Peyer's patch (tissue), 4 donors: Measurements from ENCODE around the gene GTF3C5. TPM values are rescaled to one million over a fixed set of nuclear protein-coding genes. Genes with fewer than 3 reads are reported as not detected.

Experiments
- DNase-seq, 3 donors: peaks; one replicate each; pipeline ENCODE4 v3.0.0-alpha.2; 2017 to 2019
- H3K27ac ChIP-seq, 4 donors: fragments of 200-600 bp; sonication (generic); one replicate each; pipeline ENCODE4 v1.5.1; 2016 to 2019
- H3K27me3 ChIP-seq, 2 donors: fragments of 200-600 bp; sonication (generic); one replicate each; pipeline ENCODE4 v1.5.1; 2019
- H3K36me3 ChIP-seq, 3 donors: fragments of 200-600 bp; sonication (generic); one replicate each; pipeline ENCODE4 v1.5.1; 2016 to 2019
- H3K4me1 ChIP-seq, 4 donors: fragments of 200-600 bp; sonication (generic); one replicate each; pipeline ENCODE4 v1.5.1; 2016 to 2019
- H3K4me3 ChIP-seq, 4 donors: fragments of 200-600 bp; sonication (generic); 1 replicate in 3 of 4; 2 replicates in 1 of 4; pipeline ENCODE4 v1.5.1; 2016 to 2019; ENCODE audit warnings: mild to moderate bottlenecking in 1 of 4
- H3K9me3 ChIP-seq, 4 donors: fragments of 200-600 bp; sonication (generic); one replicate each; pipeline ENCODE4 v1.5.1; 2016 to 2019; ENCODE audit warnings: mild to moderate bottlenecking in 1 of 4
- CTCF ChIP-seq, 6 experiments: fragments of 450-650 bp in 4 of 6; fragments of 200-600 bp in 2 of 6; sonication (generic) in 1 of 6; IDR thresholded peaks; one replicate each; pipeline ENCODE4 v1.5.1; 2017 to 2019; ENCODE audit warnings: antibody characterized with exemption in 6 of 6, mild to moderate bottlenecking in 3 of 6, moderate library complexity in 1 of 6
- POLR2A ChIP-seq, 2 donors: fragments of 450-650 bp; IDR thresholded peaks; one replicate each; pipeline ENCODE4 v1.5.1; 2017; ENCODE audit warnings: antibody characterized with exemption in 2 of 2, mild to moderate bottlenecking in 2 of 2, moderate library complexity in 2 of 2
- total RNA-seq, 4 donors: library from RNA; depleted of rRNA; stranded (reverse); fragments of >200 nt; gene quantifications; one replicate each; pipeline ENCODE4 v1.1.0, GENCODE V29; 2016

Gene GTF3C5, protein sequence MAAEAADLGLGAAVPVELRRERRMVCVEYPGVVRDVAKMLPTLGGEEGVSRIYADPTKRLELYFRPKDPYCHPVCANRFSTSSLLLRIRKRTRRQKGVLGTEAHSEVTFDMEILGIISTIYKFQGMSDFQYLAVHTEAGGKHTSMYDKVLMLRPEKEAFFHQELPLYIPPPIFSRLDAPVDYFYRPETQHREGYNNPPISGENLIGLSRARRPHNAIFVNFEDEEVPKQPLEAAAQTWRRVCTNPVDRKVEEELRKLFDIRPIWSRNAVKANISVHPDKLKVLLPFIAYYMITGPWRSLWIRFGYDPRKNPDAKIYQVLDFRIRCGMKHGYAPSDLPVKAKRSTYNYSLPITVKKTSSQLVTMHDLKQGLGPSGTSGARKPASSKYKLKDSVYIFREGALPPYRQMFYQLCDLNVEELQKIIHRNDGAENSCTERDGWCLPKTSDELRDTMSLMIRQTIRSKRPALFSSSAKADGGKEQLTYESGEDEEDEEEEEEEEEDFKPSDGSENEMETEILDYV
- total RNA-seq, result 100 to 1,000 TPM in 1 of 4 donors, 10 to 100 TPM in 3; 63.7 to 103 (median 73.5) TPM

DNA sequence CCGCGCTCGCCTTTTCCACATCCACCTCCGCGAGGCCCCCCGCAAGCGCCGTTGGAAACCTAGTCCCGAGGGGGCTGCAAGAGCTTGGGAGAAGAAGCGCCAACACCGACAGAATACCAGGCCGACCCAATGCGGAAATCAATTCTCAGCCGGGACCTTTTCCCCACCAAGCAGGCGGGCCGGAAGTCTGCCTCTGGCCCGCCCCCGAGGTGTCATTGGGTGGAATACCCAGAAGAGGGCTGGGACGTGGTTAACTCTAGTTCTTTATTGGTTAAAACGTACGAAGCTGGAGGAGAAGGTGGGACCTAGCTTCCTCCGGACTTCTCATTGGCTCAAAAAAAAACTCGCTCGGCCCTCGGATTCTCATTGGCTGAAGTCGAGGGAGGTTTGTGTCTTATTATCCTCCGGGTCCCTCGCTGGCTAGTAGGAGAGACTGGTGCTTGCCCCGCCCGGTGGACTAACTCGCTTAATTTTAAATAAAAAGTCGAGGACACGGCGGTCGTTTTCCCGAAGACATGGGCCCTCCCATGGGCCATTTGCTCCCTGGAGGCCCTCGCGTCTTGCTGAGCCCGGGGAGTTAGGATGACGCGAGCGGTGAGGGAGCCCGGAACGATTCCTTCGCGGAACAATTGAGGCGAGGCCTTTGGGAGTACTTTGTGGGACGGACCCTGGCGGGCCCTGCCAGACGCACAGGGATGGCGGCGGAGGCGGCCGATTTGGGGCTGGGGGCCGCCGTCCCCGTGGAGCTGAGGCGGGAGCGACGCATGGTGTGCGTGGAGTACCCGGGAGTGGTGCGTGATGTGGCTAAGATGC lies at the start of gene GTF3C5:
Gene GTF3C5 (plus strand): TSS at position 681 of the 813 bp plus-strand sequence. CDS start 15 bp downstream, at position 696.
- peak; percentile 93 to 97 (median 94) for DNase-seq
- Histone ChIP-seq H3K27me3 (no peaks in the 10 kb centered on the region), H3K36me3 (no peaks in the 10 kb centered on the region), H3K27ac (peak within 1 kb of the TSS; percentile 87 to 94 (median 92)), H3K4me3 (peak within 1 kb of the TSS; percentile 66 to 99 (median 87)), H3K9me3 (no peaks in the 10 kb centered on the region), H3K4me1 (peaks cover 4 to 26% (median 16%) of the 10 kb centered on the region in 4 donors)
- peak in 4 of 6 experiments; percentile 0 to 34 (median 26) for TF ChIP-seq CTCF (IDR thresholded peaks at IDR 0.05)
- TF ChIP-seq POLR2A (IDR thresholded peaks at IDR 0.05), result peak; percentile 62 to 69

DNA sequence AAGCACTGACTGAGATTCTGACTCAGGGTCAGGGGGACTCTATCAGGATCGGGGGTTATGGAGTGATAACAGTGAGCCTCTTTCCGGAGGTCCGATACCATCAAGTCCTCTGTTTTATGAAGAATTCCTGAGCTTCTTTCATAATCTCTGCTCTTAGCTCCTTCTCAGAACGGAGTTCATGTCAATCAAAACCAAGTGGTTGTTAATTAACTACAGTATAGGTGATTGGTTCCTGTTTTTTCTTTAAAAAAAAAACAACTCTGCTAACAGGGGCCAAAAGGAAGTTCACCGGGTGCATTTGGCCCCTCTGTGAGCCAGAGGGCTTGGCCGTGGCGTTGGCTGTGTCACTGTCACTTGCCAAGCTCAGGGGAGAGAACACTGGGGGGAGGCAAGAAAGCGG lies 48.3 kb upstream of the GTF3C5 start:
- no peak overlapping the region for H3K27ac ChIP-seq

DNA sequence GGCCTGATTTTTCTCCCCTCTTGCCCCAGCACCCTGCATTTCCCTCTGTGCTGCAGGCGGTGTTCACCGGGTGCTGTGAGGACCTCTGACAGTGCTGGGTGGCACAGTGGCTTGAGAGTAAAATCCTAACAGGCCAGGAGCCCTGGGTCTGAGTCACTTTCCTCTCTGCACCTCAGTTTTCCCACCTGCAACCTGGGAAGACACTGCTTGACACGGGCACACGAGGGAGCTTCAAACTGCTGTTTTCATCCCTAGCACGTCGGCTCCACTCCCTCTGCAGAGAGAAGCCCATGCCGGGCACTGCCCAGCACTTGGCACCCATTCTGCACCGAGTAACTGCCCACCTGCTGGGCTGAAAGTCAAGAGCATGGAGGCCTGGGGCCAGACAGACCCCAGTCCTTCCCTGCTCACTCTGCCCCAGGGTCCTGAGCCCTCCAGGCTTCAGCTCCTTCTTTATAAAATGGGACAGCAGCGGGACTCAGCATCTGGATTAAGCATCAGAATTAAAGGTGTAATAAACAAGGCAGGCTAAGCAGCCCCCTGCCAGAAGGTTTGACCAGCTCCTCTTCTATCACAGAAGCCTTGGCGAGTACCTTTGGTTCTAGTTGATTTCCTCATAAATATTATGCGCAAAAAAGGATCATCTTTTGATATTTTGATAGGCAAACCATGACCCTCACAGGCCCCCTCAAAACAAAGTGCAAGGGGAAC lies 47.2 kb upstream of the GTF3C5 start:
- DNase-seq, result no peak
- no peak overlapping the region for H3K4me3 ChIP-seq
- TF ChIP-seq CTCF (IDR thresholded peaks at IDR 0.05) (no peak), POLR2A (IDR thresholded peaks at IDR 0.05) (no peak)
- no peak overlapping the region for H3K27ac ChIP-seq
- H3K36me3 ChIP-seq, result no peaks in the 10 kb centered on the region
- peaks cover 0 to 6% (median 0%) of the 10 kb centered on the region in 4 donors for H3K4me1 ChIP-seq
- H3K9me3 ChIP-seq, result no peaks in the 10 kb centered on the region
- H3K27me3 ChIP-seq, result peaks cover 0 to 3% of the 10 kb centered on the region in 2 donors

More for the DNA sequence above, 48.3 kb upstream of the GTF3C5 start:
- H3K4me3 ChIP-seq, result no peak overlapping the region
- TF ChIP-seq POLR2A (IDR thresholded peaks at IDR 0.05) (no peak), CTCF (IDR thresholded peaks at IDR 0.05) (no peak)
- no peak for DNase-seq
- peaks cover 0 to 6% (median 0%) of the 10 kb centered on the region in 4 donors for H3K4me1 ChIP-seq
- H3K36me3 ChIP-seq, result no peaks in the 10 kb centered on the region
- peaks cover 0 to 4% of the 10 kb centered on the region in 2 donors for H3K27me3 ChIP-seq
- no peaks in the 10 kb centered on the region for H3K9me3 ChIP-seq

DNA sequence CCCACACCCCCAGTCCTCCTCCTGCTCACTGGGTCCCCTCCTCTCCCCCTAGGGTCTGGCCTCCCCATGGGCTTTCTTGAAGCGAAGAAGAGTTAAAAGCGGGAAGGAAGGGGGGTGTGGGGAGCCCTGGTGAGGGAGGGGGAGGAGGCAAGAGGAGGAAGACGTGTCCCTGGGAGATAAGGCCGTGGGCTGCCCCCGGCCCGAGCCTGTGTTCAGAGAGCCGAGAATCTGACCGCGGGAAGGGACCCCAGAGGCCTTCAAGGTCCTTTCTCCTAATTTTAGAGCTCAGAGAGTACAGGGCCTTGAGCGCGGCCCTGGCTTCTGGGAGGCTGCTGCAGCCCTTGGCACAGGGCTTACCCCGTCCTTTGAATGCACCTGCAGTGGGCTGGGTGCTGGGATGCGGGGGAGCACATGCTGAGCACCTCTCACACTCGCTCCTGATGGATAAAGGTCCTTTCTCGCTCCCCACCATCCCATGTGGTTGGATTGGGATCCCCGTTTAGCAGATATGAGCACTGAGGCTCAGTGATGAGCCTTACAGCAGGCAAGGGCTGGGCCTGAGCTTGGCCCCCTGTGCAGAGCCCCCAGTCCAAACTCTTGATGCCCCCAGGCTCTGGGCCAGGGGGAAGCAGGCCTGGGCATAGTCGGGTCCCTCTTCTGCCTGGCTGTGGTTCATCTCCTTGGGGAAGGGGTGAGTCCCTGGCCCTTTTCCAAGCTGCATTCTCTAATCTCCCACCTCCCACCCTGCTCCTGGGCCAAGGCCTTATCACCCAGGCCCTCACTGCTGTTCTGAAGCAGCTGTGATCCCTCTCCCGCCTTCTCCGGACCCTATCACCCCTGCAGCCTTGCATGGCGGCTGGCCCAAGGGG lies 46.4 kb upstream of the GTF3C5 start:
- TF ChIP-seq CTCF (IDR thresholded peaks at IDR 0.05), result no peak
- no peak for TF ChIP-seq POLR2A (IDR thresholded peaks at IDR 0.05)
- Histone ChIP-seq H3K27me3 (no peaks in the 10 kb centered on the region), H3K4me1 (peaks cover 0 to 6% (median 0%) of the 10 kb centered on the region in 4 donors), H3K36me3 (no peaks in the 10 kb centered on the region), H3K27ac (no peak overlapping the region), H3K4me3 (no peak overlapping the region), H3K9me3 (no peaks in the 10 kb centered on the region)
- DNase-seq, result no peak
